SU-DHL-6 (cell line): ENCODE results near the gene PARN.

Experiments
- EZH2phosphoT487 ChIP-seq: fragments of 200-600 bp; sonication (generic), shearing (Covaris generic); conservative IDR thresholded peaks from 2 replicates; pipeline ENCODE4 v1.6.1; 2018; ENCODE audit warnings: mild to moderate bottlenecking, antibody characterized with exemption, low read length, moderate library complexity, mixed read lengths
- TF ChIP-seq, protein P1 (sequence below): fragments of 200-600 bp; sonication (generic); IDR thresholded peaks from one replicate; pipeline ENCODE4 v1.5.1; 2017; ENCODE audit warnings: antibody characterized with exemption, mild to moderate bottlenecking, low read length, moderate library complexity; ENCODE audit not compliant: insufficient read depth, poor library complexity, severe bottlenecking

DNA sequence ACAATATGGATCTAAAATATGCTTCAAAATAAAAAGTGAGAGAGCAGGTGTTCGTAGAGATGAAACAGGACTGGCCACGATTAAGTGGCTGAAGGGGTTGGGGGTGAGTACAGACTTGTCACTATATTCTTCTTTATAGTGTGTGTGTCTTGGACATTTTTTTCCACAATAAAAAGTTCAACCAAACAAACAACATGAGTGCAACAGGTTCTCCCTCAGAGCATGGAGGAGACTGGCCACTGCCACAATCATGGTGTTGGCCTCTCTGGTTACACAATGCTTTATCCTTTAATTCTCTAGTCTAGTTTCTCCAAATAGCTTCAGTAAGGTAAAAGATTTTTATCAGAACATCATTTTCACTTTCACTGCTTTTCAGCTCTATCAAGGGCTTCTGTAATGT is 109.3 kb downstream of the PARN start:
- TF ChIP-seq EZH2phosphoT487 = no peak
- TF ChIP-seq, protein P1, sequence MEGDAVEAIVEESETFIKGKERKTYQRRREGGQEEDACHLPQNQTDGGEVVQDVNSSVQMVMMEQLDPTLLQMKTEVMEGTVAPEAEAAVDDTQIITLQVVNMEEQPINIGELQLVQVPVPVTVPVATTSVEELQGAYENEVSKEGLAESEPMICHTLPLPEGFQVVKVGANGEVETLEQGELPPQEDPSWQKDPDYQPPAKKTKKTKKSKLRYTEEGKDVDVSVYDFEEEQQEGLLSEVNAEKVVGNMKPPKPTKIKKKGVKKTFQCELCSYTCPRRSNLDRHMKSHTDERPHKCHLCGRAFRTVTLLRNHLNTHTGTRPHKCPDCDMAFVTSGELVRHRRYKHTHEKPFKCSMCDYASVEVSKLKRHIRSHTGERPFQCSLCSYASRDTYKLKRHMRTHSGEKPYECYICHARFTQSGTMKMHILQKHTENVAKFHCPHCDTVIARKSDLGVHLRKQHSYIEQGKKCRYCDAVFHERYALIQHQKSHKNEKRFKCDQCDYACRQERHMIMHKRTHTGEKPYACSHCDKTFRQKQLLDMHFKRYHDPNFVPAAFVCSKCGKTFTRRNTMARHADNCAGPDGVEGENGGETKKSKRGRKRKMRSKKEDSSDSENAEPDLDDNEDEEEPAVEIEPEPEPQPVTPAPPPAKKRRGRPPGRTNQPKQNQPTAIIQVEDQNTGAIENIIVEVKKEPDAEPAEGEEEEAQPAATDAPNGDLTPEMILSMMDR = no peak
